ENCODE results near the gene MIAT. TPM values are rescaled to one million over a fixed set of nuclear protein-coding genes. Genes with fewer than 3 reads are reported as not detected.

Gene MIAT
- total and polyA plus RNA-seq, 9 of the 15 experiments (the other 6 are each of a cell fraction or from before 2014, with no cell fraction given), result 0.03 to 0.93 (median 0.34) TPM

DNA sequence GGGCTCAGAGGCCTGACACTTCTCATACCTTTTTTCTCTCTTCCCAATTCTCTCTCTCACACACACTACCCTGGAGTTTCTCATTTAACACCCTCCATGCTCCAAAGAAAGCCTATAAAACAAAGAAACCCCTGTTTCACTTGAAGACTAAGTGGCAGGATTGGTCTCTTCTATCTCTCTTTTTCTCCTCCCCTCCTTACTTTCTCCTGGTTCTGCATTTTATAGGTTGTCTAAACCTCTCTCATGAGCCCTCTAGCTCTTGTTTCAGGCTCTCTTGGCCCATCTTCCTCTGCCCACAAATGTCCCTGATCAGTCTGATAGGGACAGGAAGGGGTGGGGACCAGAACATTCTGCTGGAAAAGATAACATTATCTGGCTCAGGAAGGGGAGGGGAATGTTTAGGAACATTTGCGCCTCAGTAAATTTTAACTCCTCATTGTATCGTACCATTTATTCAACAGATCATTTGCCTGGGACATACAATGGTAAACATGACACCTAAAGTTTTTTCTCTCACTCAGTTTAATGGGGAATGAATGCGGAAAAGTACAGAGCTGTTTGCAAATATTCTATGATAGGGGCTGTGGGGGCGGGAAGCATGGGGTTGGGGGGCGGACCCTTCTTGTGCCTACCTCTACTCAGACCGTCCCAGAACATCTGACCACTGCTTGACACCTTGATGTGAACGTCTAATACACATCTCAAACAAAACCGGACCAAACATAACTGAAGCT, 24.8 kb upstream of the MIAT start (continued):
- no peak for TF ChIP-seq ZNF609 (CRISPR knock-in tag; IDR thresholded peaks at IDR 0.05; ENCODE audit: borderline replicate concordance)
- no peak for TF ChIP-seq ZNF668 (CRISPR knock-in tag; IDR thresholded peaks at IDR 0.05)
- TF ChIP-seq PPARD (CRISPR knock-in tag; IDR thresholded peaks at IDR 0.05), result no peak
- TF ChIP-seq, protein P1, sequence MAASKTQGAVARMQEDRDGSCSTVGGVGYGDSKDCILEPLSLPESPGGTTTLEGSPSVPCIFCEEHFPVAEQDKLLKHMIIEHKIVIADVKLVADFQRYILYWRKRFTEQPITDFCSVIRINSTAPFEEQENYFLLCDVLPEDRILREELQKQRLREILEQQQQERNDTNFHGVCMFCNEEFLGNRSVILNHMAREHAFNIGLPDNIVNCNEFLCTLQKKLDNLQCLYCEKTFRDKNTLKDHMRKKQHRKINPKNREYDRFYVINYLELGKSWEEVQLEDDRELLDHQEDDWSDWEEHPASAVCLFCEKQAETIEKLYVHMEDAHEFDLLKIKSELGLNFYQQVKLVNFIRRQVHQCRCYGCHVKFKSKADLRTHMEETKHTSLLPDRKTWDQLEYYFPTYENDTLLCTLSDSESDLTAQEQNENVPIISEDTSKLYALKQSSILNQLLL (CRISPR knock-in tag; IDR thresholded peaks at IDR 0.05; ENCODE audit: borderline replicate concordance), result no peak
- TF ChIP-seq, protein P2, sequence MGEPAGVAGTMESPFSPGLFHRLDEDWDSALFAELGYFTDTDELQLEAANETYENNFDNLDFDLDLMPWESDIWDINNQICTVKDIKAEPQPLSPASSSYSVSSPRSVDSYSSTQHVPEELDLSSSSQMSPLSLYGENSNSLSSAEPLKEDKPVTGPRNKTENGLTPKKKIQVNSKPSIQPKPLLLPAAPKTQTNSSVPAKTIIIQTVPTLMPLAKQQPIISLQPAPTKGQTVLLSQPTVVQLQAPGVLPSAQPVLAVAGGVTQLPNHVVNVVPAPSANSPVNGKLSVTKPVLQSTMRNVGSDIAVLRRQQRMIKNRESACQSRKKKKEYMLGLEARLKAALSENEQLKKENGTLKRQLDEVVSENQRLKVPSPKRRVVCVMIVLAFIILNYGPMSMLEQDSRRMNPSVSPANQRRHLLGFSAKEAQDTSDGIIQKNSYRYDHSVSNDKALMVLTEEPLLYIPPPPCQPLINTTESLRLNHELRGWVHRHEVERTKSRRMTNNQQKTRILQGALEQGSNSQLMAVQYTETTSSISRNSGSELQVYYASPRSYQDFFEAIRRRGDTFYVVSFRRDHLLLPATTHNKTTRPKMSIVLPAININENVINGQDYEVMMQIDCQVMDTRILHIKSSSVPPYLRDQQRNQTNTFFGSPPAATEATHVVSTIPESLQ (CRISPR knock-in tag; IDR thresholded peaks at IDR 0.05), result no peak
- TF ChIP-seq RFX7 (CRISPR knock-in tag; IDR thresholded peaks at IDR 0.05), result no peak
- TF ChIP-seq ZFPM2 (CRISPR knock-in tag; IDR thresholded peaks at IDR 0.05), result no peak
- no peak for TF ChIP-seq HNRNPUL1 (IDR thresholded peaks at IDR 0.05; ENCODE audit: low read length)
- TF ChIP-seq POLR3G (IDR thresholded peaks at IDR 0.05; ENCODE audit: extremely low read depth, insufficient read length, insufficient replicate concordance), result no peak
- TF ChIP-seq, protein P3, sequence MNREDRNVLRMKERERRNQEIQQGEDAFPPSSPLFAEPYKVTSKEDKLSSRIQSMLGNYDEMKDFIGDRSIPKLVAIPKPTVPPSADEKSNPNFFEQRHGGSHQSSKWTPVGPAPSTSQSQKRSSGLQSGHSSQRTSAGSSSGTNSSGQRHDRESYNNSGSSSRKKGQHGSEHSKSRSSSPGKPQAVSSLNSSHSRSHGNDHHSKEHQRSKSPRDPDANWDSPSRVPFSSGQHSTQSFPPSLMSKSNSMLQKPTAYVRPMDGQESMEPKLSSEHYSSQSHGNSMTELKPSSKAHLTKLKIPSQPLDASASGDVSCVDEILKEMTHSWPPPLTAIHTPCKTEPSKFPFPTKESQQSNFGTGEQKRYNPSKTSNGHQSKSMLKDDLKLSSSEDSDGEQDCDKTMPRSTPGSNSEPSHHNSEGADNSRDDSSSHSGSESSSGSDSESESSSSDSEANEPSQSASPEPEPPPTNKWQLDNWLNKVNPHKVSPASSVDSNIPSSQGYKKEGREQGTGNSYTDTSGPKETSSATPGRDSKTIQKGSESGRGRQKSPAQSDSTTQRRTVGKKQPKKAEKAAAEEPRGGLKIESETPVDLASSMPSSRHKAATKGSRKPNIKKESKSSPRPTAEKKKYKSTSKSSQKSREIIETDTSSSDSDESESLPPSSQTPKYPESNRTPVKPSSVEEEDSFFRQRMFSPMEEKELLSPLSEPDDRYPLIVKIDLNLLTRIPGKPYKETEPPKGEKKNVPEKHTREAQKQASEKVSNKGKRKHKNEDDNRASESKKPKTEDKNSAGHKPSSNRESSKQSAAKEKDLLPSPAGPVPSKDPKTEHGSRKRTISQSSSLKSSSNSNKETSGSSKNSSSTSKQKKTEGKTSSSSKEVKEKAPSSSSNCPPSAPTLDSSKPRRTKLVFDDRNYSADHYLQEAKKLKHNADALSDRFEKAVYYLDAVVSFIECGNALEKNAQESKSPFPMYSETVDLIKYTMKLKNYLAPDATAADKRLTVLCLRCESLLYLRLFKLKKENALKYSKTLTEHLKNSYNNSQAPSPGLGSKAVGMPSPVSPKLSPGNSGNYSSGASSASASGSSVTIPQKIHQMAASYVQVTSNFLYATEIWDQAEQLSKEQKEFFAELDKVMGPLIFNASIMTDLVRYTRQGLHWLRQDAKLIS (CRISPR knock-in tag; IDR thresholded peaks at IDR 0.05), result no peak
- TF ChIP-seq GABPB1 (CRISPR knock-in tag; IDR thresholded peaks at IDR 0.05), result no peak
- 0 out of 4 replicates have a peak, but pooled peaks of 1 of the 2 experiments have one; percentile 25 for TF ChIP-seq NONO (IDR thresholded peaks at IDR 0.05; ENCODE audit: low read depth in 2 of 2, low read length in 1 of 2)
- TF ChIP-seq ZNF184 (CRISPR knock-in tag; IDR thresholded peaks at IDR 0.05), result no peak
- TF ChIP-seq PHF8 (IDR thresholded peaks at IDR 0.05; ENCODE audit: borderline replicate concordance, low read length), result no peak
